Activated CD8-positive, alpha-beta memory T cell treated with anti-CD3 and anti-CD28 coated beads, Interleukin-2, amount 50 U/mL, for 24 hours (primary cell): ENCODE measurements around the gene DNAI4.
A peak's percentile ranks its signal among the peaks of the same experiment; 100 is the strongest.
"Not testable (repeated sequence)": the region's sequence is repeated elsewhere in the genome, so short reads cannot be mapped to it uniquely, and the experiment has no call there.

Source experiments
- DNase-seq: peaks from one replicate; pipeline ENCODE4 v3.0.0-alpha.2; 2020; ENCODE audit errors: extremely low read depth

The DNAI4 gene

GRCh38 chr1:66924756-66925557, at the start of gene DNAI4, which contains the start of gene MIER1:
Gene DNAI4, minus strand, starts transcription at chr1:66924856. Its CDS starts 25 bp downstream, at chr1:66924831.
Gene MIER1, plus strand, starts transcription at chr1:66924990. Its CDS starts 39 bp downstream, at chr1:66925029.
- peak; percentile 90 for DNase-seq

GRCh38 chr1:66968574-66968973, 43.9 kb upstream of the DNAI4 start:
- no peak for DNase-seq

- DNase-seq, result not testable (repeated sequence)
Observed at GRCh38 chr1:66966188-66966873, 41.7 kb upstream of the DNAI4 start.

DNA sequence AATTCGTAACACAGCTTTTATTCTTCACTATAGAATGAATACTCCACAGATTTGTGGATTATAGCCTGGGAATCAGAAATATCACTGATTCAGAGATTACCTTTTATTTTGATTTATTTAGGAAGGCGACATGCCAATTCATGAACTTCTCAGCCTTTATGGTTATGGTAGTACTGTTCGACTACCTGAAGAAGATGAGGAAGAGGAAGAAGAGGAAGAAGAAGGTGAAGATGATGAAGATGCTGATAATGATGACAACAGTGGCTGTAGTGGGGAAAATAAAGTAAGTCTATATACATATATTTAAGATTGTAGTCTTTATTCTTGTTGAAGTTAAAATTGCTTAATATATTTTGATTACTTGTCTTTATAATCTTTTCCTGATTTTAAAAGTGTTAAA, 33.3 kb upstream of the DNAI4 start:
- DNase-seq, result no peak

- DNase-seq, result no peak
Observed at GRCh38 chr1:66954208-66954607, 29.6 kb upstream of the DNAI4 start.

DNA sequence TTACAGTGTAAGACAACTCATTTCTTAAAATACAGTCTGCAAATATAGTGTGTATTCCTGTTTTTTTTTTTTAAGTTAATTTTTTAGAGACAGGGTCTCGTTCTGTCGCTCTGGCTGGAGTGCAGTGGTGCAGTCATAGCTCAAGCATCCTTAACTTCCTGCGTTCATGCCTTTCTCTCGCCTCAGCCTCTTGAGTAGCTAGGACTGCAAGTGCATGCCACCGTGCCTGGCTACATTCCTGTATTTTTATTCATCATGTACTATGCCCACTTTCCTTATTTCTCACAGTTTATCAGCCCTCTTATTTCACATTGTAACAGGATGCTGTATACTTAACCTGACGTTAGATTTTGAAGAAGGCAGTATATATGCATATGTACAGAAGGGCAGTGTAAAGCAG, 26.9 kb upstream of the DNAI4 start:
- DNase-seq, result no peak

DNA sequence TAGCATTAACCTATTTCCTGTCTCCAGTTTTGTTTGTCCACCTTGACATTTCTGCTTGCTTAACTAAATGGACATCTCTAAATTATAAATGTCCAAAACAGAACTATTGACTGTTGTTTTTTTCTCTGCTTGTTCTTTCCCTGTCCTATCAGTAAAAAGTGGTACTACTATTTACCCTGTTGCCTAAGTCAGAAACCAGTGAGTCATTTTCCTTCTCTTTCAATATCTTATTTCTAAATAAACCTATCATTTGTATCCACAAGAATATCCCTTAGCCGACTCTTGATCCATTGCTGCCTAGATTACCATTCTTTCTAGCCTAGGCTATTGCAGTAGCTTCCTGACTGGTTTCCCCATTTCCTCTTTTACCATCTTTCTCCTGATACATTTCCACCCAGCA, 22.6 kb upstream of the DNAI4 start:
- DNase-seq, result no peak

- no peak for DNase-seq
Observed at GRCh38 chr1:66945316-66945715, 20.7 kb upstream of the DNAI4 start.

GRCh38 chr1:66944330-66945274, 19.9 kb upstream of the DNAI4 start:
- DNase-seq, result no peak

GRCh38 chr1:66943361-66943969, 18.8 kb upstream of the DNAI4 start:
- DNase-seq, result no peak

DNA sequence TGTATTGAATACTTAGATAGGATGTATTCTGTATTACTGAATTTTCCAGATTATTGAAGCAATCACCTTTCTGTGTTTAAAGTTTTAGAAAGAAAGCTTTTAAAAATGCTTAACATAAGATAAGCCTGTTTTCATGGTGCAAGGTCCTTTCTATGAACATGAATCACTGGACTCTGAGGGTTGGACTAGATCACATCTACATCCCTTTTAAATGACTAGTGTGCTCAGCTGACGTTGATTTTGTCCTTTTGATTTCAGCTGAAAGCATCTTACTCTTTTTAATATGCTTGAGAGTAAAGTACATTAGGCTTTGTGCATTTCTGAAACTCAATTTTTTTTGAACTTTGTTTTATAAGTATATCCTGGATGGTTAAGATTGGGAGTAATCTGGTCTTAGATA, 16.3 kb upstream of the DNAI4 start:
- no peak for DNase-seq

- DNase-seq, result no peak
Observed at GRCh38 chr1:66938613-66939012, 14.0 kb upstream of the DNAI4 start.

- no peak for DNase-seq
Observed at GRCh38 chr1:66937529-66938234, 13.0 kb upstream of the DNAI4 start.

- DNase-seq, result no peak
Observed at GRCh38 chr1:66933887-66934700, 9.4 kb upstream of the DNAI4 start.

DNA sequence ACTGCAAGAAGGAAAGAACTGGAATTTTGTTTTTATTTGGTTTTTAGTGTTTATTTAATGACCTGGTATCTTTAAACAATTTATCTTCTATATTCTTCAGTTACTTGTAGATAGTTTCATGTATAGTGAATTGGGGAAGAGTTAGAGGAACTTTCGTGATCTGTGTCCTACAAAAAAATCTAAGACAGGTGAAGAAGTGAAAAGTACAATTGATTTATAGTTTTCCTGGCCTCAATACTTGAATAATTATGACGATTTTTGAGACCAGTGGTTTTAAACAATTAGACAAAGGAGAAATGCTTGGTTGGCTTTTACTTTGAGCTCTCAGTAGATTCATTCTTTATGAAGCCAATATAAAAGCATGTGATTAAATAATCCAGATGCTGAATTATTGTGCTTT, 7.6 kb upstream of the DNAI4 start:
- no peak for DNase-seq

GRCh38 chr1:66931590-66931989, 6.9 kb upstream of the DNAI4 start:
- DNase-seq, result no peak

- DNase-seq, result no peak
Observed at GRCh38 chr1:66930823-66931174, 6.1 kb upstream of the DNAI4 start.

DNA sequence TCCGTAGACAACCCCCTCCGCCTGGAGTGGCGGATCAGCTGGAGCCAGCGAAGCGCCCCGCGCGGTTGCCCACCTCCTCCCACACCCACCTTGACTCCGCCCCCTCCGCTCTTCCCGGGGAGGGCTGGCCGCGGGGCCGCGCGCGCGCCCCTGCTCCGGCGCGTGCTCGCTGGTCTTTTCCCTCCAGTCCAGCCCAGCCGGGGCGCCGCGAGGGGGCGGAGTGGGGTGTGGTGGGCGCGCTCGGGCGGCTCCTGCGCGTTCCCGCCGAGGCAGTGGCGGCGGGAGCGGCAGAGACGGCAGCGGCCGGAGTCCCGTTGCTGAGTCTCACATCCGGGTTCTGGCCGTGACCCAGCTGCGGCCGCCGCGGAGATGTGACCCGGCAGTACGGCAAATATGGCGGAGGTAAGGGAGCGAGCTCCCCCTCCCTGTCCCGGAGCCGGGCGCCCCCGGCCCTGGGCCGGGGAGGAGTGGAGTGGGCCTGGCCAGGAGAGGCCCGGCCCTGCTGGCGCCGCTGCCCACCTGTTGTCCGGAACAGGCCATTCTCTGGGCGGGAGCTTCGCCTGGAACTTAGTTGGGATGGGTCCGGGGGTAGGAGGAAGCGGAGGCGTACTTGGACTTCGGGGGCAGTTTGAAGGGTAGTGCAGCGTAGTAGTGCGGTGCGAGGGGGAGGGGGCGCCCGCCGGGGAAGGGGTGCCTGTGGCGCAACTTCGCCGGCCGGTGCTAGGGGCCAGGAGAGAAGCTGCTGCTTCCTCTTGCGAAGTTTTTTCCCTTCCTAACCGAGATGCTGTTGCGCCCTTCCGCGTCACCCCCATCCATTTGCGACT, 5.6 kb upstream of the DNAI4 start:
- DNase-seq, result peak; percentile 78

DNA sequence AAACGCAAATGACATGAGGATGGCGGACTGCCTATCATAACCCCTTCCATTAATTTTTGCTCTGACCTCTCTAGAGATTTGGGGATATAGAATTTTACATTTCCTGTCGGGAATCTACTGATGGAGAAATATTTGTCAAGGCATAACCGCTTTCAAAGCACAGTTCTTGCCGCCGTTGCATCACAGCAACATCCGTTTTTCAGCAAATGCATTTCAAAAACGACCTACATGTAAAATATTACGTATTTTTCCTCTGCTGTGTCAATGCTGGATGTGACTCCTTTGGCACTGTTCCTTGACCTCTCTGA, 5.0 kb upstream of the DNAI4 start:
- DNase-seq, result no peak
